SHP77 treated with DMSO at 0.1 percent for 48 hours (cell line): ENCODE data around the gene TRPC1.

Source experiments
- DNase-seq: peaks from one replicate; lab custom pipeline; 2025; lab: John Stamatoyannopoulos, UW

TRPC1 gene

DNA sequence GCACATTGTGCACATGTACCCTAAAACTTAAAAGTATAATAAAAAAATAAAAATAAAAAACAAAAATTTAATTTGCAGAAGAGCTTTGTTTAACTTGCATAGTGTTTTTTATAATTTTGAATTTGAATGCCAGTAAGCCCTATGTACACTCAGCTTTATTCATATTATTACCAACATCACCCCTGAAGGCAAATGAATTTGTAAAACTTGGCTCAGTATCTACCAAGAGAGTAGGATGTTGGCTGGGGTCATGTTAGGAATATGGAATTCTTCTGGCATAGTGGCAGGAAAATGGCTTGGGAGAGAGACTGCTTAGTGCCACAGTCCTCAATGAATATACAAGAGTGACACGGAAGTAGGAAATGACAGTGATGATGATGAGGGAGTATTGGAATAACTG, 30.7 kb downstream of the TRPC1 start:
- DNase-seq = no peak

DNA sequence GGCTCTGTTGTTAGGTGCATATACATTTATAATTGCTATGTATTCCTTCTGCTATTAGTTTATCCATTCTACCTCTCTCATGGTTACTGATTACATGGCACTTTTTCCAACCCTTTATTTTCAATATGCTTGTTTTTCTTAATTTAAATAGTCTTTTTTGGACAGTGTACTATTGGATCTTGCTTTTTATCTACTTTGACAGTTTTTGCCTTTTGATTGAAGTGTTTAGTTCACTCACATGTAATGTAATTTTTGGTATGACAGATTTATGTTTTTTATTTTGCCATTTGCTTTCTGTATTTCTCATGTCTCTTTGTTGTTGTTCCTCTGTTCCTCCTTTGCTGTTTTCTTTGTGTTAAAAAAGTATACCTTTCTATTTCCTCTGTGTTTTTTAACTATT, 44.5 kb downstream of the TRPC1 start:
- DNase-seq = no peak

DNA sequence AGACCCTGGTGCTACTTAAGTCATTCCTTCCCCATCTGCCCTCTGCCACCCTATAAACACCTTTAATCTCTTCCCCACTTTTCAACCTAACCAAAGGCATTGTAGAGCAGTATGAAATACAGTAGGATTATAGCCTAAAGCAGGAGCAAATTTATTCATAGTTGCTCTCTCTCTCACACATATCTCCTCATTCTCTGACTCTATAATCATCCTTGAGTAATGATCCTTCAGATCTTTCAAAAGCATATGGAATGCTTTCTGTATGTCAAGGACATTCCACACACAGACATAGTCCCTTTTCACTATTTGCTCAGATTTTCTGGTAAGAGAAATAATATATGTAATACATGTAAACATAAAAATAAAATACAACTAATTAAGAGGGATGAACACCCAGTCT, 54.1 kb downstream of the TRPC1 start:
- DNase-seq = no peak

DNA sequence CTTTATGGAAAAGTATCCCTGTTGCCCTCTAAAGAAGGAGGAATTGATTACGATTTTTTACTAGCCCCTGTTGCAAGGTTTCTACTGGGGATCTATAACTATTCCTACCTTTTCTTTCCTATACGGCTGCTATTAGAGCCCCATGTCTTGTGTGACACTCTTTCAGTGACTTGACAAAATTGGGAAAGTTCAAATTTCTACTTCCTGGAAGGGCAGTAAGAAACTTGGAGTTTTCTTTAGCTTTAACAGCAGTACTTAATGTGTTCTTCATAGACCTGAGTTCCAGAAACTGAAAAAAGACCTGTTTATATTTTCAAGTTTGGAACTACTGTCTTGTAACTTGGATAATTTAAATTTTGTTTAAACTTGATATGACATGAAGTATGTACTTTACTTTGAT, 54.7 kb downstream of the TRPC1 start:
- DNase-seq = no peak

DNA sequence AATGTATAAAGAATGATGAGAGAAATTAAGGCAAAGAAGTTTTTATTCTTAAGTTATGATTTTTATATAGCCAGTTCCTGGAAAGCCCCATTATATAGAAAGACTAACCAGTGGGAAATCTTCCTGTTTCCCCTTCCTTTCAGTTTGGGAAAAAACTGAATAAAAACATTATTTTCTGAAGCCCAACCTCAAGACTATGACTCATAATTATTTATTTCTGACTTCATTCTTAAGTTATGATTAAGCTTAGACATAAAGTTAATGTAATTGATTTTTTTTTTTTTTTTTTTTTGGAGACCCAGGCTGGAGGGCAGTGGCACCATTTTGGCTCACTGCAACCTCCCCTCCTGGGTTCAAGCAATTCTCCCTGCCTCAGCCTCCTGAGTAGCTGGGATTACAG, 55.8 kb downstream of the TRPC1 start:
- no peak for DNase-seq

DNA sequence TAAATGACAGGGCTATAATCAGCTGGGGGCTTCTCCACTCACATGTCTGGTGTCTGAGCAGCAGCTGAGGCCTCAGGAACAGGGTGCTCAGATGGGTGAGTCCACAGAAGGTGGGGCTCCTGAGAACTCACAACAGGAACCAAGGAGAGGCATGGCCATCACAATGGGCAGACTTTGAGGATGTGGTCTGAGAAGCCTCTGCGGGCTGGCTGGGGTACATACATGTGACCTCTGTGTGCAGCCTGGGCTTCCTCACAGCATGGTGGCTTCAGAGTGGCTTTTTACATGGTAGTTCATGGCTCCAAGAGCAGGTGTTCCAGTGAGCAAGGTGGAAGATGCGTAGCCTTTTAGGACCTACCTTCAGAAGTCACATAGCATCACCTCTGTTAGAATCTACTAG, 58.8 kb downstream of the TRPC1 start:
- DNase-seq = no peak

DNA sequence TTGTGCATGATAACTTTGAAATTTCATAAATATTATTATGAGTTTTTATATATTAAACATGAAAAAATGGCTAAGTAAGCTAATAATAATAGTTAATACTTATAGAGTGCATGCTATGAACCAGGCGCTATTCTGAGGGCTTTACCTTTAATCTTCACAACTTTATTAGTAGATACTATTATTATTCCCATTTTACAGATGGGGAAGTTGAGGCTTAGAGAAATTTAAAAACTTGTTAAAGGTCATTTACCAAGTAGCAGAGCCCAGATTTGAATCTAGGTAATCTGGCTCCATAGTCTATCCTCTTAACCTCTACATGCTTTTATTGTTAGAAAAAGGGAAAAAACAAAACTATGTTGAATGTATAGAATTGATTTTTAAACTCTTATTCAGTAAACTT, 60.4 kb downstream of the TRPC1 start:
- no peak for DNase-seq

DNA sequence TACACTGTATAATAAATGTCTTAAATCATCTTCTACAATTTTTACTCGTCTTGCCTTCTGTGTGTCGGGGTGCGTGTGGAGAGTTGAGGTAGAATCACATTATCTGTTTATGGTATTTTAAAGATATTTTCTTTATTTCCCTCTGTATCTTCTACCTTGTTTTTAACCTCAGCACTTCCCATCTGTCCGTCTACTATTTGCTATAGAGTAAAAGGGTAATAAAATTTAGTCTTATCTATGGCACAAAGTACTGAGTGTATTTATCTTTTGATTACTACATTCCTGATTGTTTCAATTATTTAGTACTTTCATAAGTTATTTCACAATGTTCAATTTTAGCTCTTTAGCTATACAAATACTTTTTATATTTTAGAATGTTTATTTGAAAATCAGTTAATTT, 62.2 kb downstream of the TRPC1 start:
- no peak for DNase-seq

DNA sequence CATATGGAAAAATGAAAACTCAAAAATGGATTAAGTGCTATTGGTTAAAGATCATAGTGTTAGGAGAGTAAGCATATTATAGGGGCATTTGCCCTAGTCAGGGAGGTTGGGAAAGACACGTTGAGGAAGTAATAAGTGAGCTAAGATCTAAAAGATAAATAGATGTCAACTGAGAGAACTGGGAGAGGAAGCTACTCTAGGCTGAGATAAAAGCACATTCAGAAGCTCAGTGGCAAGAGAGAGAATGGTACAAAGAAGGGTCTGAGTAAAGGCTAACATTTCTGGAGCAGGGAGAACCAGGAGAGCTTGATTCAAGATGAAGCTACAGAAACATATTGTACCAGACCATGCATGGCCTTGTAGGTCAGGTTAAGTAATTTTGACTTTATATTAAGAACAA, 63.9 kb downstream of the TRPC1 start:
- no peak for DNase-seq

DNA sequence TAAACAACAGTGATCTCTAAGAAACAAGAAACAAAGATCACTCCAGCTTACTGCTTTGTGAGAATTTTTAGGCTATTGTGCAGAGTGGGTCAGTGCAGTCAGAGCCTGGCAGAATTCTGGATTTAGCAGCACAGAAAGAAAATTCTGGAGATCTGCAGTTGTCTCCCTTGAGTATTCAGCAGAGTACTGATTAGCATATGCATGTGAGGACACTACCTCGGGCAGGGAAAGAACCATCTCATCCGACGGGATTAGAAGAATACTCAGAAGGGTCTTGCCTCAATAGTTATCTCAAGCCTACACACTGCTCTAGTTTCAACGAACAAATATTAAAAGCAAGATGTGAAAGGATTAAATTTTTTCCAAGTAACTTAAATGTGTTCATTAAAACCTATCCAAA, 70.7 kb downstream of the TRPC1 start:
- no peak for DNase-seq

DNA sequence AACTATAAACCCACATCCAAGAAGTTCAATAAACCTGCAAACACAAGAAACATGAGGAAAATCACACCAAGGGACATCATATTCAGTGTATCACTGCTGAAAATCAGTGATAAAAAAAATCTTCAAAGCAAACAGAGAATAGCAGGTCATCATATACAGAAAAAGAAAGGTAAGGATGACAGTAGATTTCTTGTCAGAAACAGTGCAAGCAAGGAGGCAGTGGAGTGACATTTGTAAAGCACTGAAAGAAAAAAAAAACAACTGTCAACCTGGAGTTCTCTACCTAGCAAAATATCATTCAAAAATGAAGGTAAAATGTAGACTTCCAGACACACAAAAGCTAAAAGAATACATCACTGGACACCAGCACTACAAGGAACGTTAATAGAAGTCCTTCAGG, 71.5 kb downstream of the TRPC1 start:
- DNase-seq = no peak

DNA sequence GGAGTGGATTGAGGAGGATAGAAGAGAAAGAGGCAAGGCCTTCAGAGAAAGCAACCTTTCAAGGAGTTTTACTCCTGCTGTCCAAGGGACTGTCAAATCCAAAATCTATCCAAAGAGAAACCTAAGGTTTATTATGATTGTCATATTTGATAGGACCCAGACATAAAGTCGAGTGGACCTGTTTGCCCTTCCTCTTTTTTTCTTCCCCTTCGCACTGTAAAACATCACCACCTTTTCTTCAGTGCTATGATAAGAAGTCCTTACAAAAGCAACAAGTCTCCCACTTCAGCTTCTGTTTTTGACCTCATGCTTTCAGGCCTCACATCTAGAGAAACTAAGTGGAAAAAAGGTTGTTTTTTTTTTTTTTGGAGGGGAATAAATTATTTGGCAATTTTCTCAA, 73.0 kb downstream of the TRPC1 start:
- no peak for DNase-seq

DNA sequence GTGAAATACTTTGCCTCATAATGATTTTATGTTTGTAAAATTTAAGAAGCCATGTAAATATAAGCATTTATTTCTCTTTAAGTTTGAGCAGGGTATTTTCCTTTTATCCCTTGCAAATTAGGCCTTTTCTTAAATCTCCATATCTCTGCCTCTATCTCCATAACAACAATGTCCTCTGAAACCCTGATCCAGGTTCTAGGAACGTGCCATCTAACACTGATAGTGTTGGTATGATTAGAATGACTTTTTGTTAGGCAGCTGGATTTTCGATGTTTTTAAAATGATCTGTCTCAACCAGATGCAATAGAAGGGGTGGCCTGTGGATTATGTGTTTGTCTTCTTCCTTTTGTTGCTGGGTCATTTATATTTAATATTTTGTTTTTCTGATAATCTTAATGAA, 77.9 kb downstream of the TRPC1 start:
- DNase-seq = no peak

DNA sequence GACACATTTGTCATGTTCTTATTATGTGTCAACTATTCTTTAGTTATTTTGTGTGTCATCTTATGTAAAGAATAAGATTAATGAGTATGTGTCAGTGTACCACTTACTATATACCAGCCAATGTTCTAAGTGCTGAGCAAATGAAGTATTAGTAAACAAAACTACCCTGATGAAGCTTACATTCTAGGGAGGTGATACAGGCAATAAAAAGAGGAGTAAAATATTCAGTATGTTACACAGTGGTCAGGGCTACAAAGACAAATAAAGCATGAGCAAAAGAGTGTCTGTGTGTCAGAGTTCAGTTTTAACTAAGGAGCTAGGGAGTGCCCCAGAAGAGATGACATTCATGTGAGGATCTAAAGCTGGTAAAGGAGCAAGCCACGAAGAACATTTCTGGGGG, 79.1 kb downstream of the TRPC1 start:
- no peak for DNase-seq

DNA sequence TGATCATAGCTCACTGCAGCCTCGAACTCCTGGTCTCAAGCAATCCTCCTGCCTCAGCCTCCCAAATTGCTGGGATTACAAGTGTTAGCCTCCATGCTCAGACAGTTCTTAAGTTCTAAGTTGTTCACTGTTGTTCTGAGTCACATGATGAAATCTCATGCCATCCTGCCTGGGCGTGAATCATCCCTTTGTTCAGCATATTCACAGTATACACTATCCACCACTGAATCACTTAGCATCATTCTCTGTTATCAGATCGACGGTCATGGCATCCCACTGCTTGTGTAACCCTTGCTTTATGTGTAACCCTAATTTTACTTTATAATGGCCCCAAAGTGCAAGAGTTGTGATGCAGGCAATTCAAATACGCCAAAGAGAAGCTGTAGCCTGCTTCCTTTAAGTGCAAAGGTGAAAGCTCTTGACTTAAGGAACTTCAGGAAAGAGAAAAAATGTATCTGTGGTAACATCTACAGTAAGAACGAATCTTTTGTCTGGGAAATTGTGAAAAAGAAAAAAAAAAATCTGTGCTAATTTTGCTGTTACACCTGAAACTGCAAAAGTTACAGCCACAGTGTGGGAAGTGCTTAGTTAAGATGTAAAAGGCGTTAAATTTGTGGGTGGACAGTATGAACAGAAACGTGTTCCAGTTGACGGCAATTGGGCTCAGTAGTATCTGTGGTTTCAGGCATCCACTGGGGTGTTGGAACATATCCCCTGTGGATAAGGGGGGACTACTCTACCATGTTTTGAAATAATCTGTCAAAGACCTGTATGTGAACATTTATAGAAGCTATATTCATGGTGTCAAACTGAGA, 84.5 kb downstream of the TRPC1 start:
- no peak for DNase-seq

DNA sequence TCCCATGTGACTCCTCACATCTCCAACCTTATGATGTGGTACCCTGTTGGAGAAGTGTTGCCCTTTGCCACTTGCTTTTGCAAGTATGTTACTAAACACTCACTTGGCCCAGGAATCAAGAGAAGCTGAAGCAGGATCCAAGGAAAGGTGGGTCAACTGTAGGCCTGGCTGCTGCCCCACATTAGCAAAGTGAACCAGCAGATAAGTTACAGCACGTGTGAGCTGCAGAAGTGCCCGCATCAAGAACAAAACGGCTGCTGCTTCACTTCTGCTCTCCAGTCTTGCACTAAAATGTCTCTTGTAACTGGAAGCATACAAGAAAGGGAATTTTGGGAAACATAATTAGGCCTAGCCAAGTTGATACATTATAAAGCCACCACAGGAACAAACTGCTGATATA, 85.4 kb downstream of the TRPC1 start:
- no peak for DNase-seq

DNA sequence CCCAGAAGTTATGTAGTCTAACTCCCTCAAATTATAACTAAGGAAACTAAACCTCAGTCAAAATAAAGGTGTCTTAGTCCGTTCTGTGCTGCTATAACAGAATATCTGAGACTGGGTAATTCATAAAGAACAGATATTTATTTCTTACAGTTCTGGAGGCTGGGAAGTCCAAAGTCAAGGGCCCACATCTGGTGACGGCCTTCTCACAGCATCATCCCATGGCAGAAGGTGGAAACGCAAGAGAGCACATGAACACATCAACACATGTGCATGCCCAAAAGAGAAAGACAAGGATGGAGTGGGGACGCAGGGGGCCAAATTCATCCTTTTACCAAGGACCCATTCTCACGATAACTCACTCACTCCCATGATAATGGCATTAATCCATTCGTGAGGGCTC, 92.0 kb downstream of the TRPC1 start:
- DNase-seq = no peak

DNA sequence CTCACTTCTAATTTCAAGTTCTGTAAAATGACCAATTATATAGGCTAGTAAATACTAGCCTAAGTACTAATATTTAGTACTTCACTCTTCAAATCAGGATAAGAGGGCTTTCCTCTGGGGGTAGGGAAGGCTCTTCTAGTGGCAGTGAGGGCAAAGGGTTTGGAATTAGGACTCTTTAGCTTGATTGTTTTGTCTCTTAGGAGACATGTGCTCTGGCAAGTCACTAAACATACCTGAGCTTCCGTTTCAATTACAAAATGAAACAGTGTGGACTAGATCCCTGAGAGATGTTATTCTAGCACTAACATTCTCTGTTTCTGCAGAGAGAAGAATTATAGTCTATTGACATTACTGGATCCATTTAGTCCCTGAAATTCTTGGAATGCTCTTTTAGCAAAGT, 93.5 kb downstream of the TRPC1 start:
- DNase-seq = no peak

DNA sequence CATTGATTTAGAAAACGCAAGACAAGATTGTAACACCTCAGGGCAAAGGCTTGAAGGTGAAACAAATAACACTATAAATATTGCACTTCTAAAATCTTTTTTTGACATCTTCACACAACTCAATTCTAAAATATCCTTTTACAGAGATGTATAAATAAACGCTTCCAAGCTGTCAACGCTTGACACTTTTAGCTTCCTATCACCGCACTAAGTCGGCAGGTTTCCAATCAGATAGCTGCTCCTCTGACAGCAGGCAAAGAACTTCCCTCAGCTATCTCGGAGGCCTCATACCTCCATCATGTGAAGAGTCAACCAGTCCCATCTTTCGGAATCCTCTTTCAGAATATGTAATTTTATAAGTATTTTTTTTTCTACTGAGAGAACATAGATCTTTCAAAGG, 94.1 kb downstream of the TRPC1 start:
- no peak for DNase-seq

DNA sequence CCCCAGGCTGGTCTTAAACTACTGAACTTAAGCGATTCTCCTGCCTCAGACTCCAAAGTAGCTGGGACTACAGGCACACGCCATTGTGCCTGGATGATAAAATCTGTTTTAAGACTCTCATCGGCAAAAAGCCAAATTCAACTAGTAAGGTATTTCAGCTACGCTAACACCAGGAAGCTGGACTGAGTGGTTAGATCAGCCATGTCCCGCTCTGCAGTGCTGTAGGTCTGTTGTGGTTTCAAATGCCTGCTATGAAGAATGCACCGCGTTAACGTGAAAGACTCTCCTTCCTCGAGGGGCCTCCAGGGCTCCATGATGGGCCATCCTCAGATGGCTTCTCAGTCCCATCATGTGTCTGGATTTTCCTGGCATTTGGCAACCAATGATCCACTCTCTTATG, 94.8 kb downstream of the TRPC1 start:
- no peak for DNase-seq

DNA sequence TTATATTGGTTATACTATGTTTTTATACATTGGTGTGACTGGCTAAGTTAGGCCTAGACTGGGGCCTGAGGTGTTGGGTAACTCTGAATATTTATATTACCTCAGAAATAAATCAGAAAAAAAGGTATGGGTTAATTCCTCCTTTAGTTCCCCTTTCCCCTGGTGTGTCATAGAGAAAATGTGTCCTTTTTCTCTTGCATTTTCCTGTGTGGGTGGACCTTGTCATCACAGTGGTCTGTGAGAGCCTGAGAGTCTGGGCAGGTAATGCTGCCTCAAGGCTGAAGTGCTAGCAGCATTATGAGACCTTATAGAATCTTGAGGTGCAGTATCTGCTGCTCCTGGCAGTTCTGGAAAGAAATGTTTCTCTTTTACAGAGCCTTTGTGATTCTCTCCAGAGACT, 95.3 kb downstream of the TRPC1 start:
- no peak for DNase-seq

DNA sequence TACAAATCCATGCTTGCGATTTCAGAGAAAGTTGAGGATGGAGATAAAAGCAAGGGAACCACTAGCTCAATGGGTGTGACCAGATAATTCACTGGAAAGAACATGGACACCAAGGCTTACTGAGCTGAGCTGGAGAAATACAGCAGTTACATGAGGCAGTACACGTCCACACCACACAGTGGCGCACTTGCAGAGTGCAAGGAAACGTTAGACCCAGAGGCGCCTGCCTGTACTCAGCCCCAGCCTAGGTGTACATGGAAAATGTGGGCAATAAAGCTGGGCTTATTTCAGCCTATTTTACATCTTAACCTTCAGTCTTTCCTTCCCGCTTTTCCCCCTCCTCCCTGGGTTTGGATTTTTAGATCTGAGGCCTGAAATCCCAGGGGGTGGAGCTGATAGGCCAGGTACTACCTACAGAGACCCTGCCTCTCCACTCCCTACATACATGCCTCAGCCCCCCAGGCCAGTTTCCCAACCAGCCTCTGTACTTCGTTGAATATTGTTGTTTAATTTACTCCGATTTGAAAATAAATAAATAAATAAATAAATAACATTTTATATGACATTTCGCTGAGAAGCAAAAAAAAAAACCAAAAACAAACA, 105.0 kb downstream of the TRPC1 start:
- peak; percentile 57 for DNase-seq

DNA sequence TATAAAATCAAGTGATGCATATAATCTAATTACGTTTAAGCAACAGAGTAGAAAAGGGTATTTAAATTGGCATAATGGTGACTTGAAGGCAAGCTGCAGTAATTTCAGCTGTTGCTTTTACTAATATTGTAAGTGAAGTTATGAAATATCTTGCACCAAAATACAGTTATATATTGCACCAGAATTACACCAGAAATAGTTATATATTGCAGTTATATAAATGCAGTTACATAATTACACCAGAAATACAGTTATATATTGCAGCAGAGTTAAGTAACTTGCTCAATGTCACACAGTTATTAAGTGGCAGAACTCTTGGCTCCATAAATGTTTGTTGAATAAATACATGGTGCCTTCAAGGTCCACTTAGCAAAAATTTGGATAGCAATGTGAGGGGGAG, 113.7 kb downstream of the TRPC1 start:
- no peak for DNase-seq

DNA sequence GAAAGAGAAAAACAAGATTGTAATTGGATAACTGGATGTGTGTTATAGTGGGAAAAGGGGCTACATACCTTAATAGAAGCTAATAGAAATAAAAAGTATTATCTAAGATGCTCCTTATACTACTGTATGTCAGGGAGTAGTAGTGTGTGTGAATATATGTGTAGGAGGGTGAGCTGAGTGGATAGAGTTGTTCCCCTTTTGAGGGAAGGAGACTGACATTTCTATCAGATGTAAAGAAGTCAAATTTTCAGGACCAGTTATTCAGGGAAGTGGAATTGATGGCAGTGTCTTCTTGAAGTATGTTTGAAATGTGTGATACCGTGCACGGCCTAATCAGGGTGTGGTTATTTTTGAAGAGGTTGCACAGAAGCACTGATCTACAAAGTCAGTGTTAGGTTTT, 116.0 kb downstream of the TRPC1 start:
- DNase-seq = no peak
